GM12873 (cell line): Measurements from ENCODE around the gene STK26.
A peak's percentile ranks its signal among the peaks of the same experiment; 100 is the strongest.

Experiments used
- TF ChIP-seq, protein P1 (sequence below): IDR thresholded peaks from 2 replicates; pipeline ENCODE4 v1.5.1; 2012; ENCODE audit warnings: low read depth, mild to moderate bottlenecking, moderate library complexity, low read length, control low read depth; ENCODE audit not compliant: insufficient read depth; ENCODE audit errors: missing control alignments

The STK26 gene

DNA sequence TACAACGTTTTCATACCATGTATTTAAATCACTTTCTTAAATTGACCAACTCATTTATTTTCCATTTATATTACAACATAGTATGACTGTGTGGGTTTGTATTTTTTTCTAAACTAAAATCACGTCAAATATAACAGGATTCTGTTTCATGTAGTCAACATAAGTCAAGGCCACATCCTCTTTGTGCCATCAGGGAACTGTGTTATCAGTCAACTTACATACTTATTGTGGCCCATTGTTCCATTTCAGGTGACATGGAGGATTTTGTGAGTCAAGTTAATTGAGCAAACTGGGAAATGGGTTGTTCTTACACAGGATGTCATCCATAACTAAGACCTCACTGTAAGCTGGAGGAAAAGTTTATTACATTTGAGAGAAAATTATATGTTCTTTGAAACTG is 35.9 kb downstream of the STK26 start:
- TF ChIP-seq, protein P1, sequence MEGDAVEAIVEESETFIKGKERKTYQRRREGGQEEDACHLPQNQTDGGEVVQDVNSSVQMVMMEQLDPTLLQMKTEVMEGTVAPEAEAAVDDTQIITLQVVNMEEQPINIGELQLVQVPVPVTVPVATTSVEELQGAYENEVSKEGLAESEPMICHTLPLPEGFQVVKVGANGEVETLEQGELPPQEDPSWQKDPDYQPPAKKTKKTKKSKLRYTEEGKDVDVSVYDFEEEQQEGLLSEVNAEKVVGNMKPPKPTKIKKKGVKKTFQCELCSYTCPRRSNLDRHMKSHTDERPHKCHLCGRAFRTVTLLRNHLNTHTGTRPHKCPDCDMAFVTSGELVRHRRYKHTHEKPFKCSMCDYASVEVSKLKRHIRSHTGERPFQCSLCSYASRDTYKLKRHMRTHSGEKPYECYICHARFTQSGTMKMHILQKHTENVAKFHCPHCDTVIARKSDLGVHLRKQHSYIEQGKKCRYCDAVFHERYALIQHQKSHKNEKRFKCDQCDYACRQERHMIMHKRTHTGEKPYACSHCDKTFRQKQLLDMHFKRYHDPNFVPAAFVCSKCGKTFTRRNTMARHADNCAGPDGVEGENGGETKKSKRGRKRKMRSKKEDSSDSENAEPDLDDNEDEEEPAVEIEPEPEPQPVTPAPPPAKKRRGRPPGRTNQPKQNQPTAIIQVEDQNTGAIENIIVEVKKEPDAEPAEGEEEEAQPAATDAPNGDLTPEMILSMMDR = no peak

DNA sequence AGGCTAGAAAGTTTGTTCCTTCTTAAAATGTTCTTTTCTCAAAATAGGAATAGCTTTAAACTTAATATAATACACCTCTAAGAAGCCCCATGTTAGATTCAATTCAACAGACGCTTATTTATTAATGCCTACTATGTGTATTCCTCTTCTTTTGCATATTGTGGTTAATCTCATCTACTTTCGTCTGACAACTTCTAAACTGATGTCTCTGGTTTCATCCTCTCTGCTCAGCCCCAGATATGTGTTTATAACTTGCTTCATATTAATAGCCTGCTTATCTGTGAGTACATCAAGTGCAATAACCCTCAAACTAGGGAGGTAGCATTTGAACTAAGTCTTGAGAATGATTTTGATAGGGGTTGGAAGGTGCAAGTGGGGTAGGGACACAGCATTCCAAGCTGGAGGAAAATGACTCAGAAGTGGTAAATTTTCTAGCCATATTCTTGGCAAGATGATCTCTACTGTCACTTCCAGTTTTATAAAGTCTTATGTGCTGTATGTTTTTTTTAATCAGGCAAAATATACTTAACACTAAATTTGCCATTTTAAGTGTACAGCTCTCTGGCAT is 37.0 kb downstream of the STK26 start:
- TF ChIP-seq, protein P1 = no peak

DNA sequence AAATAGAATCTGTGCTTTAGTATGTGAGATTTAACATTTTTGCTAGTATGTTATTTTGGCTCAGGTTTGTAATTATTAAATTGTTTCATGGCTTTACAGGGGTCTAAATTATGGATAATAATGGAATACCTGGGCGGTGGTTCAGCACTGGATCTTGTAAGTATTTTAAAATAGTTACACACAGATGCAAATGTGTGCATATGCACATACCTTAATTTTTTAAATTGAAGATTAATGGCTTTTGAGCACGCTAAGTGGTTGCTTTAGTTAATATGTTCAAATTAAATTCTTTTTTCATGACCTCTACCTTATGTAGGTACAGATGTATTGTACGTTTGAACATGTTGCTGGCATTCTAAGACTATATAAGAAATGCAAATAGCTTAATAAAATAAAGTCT is 40.2 kb downstream of the STK26 start:
- TF ChIP-seq, protein P1 = no peak

DNA sequence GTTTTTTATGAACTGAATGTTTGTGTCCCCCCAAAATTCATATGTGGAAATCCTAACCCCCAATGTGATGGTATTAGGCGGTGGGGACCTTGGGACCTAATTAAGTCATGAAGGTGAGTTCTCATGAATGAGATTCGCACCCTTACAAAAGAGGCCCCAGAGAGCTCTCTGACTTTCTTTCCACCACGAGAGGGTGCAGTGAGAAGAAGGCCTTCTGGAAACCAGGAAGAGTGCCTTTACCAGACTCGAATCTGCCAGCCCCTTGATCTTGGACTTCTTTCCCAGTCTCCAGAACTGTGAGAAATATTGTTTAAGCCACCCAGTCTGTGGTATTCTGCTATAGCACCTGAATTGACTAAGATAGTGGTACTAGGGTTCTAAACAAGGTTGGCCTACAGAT is 40.8 kb downstream of the STK26 start:
- TF ChIP-seq, protein P1 = peak; percentile 9

DNA sequence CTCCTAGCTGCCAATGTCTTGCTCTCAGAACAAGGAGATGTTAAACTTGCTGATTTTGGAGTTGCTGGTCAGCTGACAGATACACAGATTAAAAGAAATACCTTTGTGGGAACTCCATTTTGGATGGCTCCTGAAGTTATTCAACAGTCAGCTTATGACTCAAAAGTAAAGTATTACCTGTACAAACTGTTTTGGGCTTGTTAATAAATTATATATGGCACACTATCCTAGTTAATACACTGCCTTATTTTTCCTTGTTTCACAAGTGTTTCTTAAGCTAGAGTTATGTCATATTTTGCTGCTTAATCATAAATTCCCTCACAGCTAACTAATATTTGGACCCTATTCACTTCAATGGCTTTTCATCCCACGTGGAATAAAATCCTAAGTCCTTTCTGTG is 45.3 kb downstream of the STK26 start:
- TF ChIP-seq, protein P1 = no peak

DNA sequence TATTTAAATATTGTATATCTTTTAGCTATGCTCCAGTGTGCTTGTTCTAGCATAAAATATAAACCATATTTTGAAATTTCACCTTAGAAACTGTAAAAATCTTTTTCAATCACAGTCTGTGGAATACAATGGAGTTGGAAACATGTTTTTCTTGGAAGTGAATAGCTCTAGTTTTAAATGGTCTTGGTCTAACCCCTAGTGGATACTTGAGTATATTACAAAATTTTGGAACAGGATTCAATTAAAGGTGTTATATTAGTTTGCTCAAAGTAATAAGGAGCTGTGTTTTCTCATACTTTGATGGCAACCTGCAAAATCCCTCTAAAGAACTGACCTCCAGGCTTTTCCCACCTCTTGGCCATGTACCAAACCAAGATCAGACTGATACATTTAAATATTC is 48.2 kb downstream of the STK26 start:
- TF ChIP-seq, protein P1 = peak; percentile 19

DNA sequence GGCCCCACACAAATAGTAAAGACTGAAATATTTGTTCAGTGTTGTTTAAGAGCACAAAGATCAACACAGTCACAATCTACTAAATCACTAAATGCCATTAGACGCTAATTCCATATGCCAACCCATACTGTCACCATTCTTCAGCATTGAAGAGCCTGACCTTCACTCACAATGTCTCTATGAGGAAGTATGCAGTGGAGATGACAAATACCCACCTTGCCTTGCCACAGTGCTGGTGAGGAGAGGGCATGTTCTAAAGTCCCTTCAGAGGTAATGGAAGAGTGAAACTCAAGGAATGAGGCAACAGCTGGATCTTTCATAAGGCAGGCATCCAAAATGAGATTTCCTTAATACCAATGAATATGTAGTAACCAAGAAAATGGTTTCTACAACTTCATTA is 54.3 kb downstream of the STK26 start:
- TF ChIP-seq, protein P1 = no peak

DNA sequence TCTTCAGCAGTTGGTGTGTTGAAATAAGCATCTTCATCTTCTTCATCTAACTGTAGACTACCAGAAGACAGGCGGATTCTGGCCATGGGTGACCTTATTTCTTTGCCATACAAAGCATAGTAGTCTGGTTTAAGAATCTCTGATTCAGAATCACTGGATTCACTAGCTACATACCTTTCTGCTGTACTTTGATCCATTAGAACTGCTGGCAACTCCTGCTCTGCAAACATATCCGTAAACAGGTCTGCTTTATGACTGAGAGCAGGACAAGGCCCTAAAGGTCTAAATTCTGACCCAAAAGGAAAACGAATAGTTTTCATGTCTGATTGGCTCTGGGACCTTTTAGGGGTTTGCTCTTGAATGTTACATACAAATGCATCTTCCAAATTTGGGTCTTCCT is 54.8 kb downstream of the STK26 start:
- TF ChIP-seq, protein P1 = no peak
